Calu3 (cell line): ENCODE measurements around the gene FBXL7. TPM values are rescaled to one million over a fixed set of nuclear protein-coding genes. Genes with fewer than 3 reads are reported as not detected.

Experiments
- BruUV-seq: library from RNA; stranded (reverse); fragments of 400-500 nt; replicated peaks from 2 replicates; lab custom pipeline; 2021; lab: Mats Ljungman, UMichigan
- CTCF ChIA-PET: fragments of 300-600 bp; sonication (Branson Sonifier 250); formaldehyde crosslinking; loops from one replicate; lab custom pipeline; 2022; ENCODE audit warnings: antibody characterized with exemption; lab: Charles Lee
- DNase-seq: peaks from one replicate; pipeline ENCODE4 v3.0.0; 2022
- H3K27ac Mint-ChIP-seq: one replicate; pipeline ENCODE4 v1.8.0; 2022; ENCODE audit warnings: mixed read lengths; ENCODE audit not compliant: unreplicated experiment
- H3K27me3 Mint-ChIP-seq: one replicate; pipeline ENCODE4 v1.8.0; 2022; ENCODE audit warnings: mixed read lengths; ENCODE audit not compliant: unreplicated experiment
- H3K36me3 Mint-ChIP-seq: one replicate; pipeline ENCODE4 v1.8.0; 2022; ENCODE audit warnings: mild to moderate bottlenecking, moderate library complexity, mixed read lengths; ENCODE audit not compliant: insufficient read depth, unreplicated experiment
- H3K4me1 Mint-ChIP-seq: one replicate; pipeline ENCODE4 v1.8.0; 2022; ENCODE audit warnings: mild to moderate bottlenecking, low read depth, mixed read lengths; ENCODE audit not compliant: unreplicated experiment
- H3K4me3 Mint-ChIP-seq: one replicate; pipeline ENCODE4 v1.8.0; 2022; ENCODE audit warnings: mild to moderate bottlenecking, low read depth, moderate library complexity, mixed read lengths; ENCODE audit not compliant: unreplicated experiment
- H3K9me3 Mint-ChIP-seq: one replicate; pipeline ENCODE4 v1.8.0; 2022; ENCODE audit warnings: low read depth, mixed read lengths; ENCODE audit not compliant: unreplicated experiment
- CTCF ChIP-seq: fragments of 200-600 bp; IDR thresholded peaks from one replicate; pipeline ENCODE4 v1.8.0; 2022; ENCODE audit warnings: antibody characterized with exemption; ENCODE audit not compliant: unreplicated experiment
- intact Hi-C: fragments of 100-400 bp; cut with micrococcal nuclease; formaldehyde crosslinking; loops from one replicate; pipeline ENCODE4 v1.10.0; 2022; ENCODE audit not compliant: unreplicated experiment
- total RNA-seq: library from RNA; stranded (reverse); gene quantifications from 2 replicates; pipeline ENCODE4 v1.2.3, GENCODE V29; 2022

Gene FBXL7
- total RNA-seq, 1 experiment from 2014 or later = not detected

- no peaks in the 10 kb centered on the region for H3K4me1 Mint-ChIP-seq
- H3K4me3 Mint-ChIP-seq = no peak overlapping the region
- intact Hi-C loops = no loop called here
- TF ChIP-seq CTCF = no peak
- CTCF ChIA-PET = no interaction called here
- peaks cover 11% of the 10 kb centered on the region for H3K9me3 Mint-ChIP-seq
- H3K27me3 Mint-ChIP-seq = no peaks in the 10 kb centered on the region
- no peak overlapping the region for H3K27ac Mint-ChIP-seq
- DNase-seq = no peak
- no TSS peak for BruUV-seq
- H3K36me3 Mint-ChIP-seq = no peaks in the 10 kb centered on the region
Measured at GRCh38 chr5:15521381-15522186, 21.6 kb downstream of the FBXL7 start.

- no peak overlapping the region for H3K4me3 Mint-ChIP-seq
- CTCF ChIA-PET = no interaction called here
- intact Hi-C loops = no loop called here
- DNase-seq = no peak
- no TSS peak for BruUV-seq
- no peaks in the 10 kb centered on the region for H3K4me1 Mint-ChIP-seq
- no peak for TF ChIP-seq CTCF
- no peaks in the 10 kb centered on the region for H3K27me3 Mint-ChIP-seq
- peaks cover 11% of the 10 kb centered on the region for H3K9me3 Mint-ChIP-seq
- H3K27ac Mint-ChIP-seq = no peak overlapping the region
- no peaks in the 10 kb centered on the region for H3K36me3 Mint-ChIP-seq
Measured at GRCh38 chr5:15522187-15522520, 22.2 kb downstream of the FBXL7 start.

- DNase-seq = no peak
- Mint-ChIP-seq H3K36me3 (no peaks in the 10 kb centered on the region), H3K4me1 (no peaks in the 10 kb centered on the region), H3K27ac (no peak overlapping the region), H3K27me3 (no peaks in the 10 kb centered on the region), H3K9me3 (peaks cover 8% of the 10 kb centered on the region), H3K4me3 (no peak overlapping the region)
- TF ChIP-seq CTCF = no peak
- BruUV-seq = no TSS peak
- intact Hi-C loops = no loop called here
- CTCF ChIA-PET = no interaction called here
Measured at GRCh38 chr5:15524712-15525111, 24.7 kb downstream of the FBXL7 start.

GRCh38 chr5:15525703-15526275 lies 25.8 kb downstream of the FBXL7 start:
- no peaks in the 10 kb centered on the region for H3K36me3 Mint-ChIP-seq
- no peak overlapping the region for H3K4me3 Mint-ChIP-seq
- CTCF ChIA-PET = no interaction called here
- TF ChIP-seq CTCF = no peak
- DNase-seq = no peak
- no TSS peak for BruUV-seq
- intact Hi-C loops = no loop called here
- peaks cover 8% of the 10 kb centered on the region for H3K9me3 Mint-ChIP-seq
- no peaks in the 10 kb centered on the region for H3K27me3 Mint-ChIP-seq
- no peak overlapping the region for H3K27ac Mint-ChIP-seq
- no peaks in the 10 kb centered on the region for H3K4me1 Mint-ChIP-seq
